Measurements from ENCODE around the gene SHISA6. TPM values are rescaled to one million over a fixed set of nuclear protein-coding genes. Genes with fewer than 3 reads are reported as not detected.

SHISA6 gene
- total and polyA plus RNA-seq, 4 donors, result not detected

DNA sequence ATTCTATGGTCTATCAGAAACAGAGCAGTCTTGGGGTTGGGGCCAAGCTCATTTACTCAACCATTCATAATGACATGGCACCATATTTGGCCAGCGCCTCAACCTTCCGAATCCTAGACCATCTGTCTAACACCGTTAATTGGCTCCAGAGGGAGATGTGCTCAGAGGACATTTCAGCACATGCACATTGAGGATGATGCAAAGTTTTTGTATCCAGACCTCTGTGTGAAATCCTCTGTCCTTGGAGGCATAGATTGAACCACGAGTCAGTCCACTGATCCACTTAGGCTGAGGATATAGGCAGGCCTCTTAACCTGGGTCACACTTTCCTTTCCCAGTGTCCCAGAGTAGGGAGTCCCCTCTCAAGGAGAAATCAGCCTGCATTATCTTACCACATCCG lies 85.5 kb downstream of the SHISA6 start:
- no peak for DNase-seq (ENCODE audit: low spot score)
- no peak overlapping the region for H3K4me3 ChIP-seq (ENCODE audit: low read depth in 1 of 3, low read length in 3 of 3)
- WGBS, result 90% methylated on average over 5 of the region's 5 CpGs
- peaks cover 0 to 6% (median 3%) of the 10 kb centered on the region in 4 donors for H3K27me3 ChIP-seq (ENCODE audit: control insufficient read depth in 4 of 4, insufficient read depth in 4 of 4, low read length in 3 of 4)
- H3K4me1 ChIP-seq (ENCODE audit: control insufficient read depth in 4 of 4, insufficient read depth in 4 of 4, low read length in 3 of 4), result no peaks in the 10 kb centered on the region
- H3K27ac ChIP-seq (ENCODE audit: low read depth in 1 of 2, low read length in 2 of 2), result no peak overlapping the region
- no peaks in the 10 kb centered on the region for H3K36me3 ChIP-seq (ENCODE audit: control insufficient read depth in 4 of 4, insufficient read depth in 3 of 4, low read depth in 1 of 4, low read length in 3 of 4)
- no peak for TF ChIP-seq TAF1 (conservative IDR thresholded peaks at IDR 0.05)
- H3K9me3 ChIP-seq (ENCODE audit: control insufficient read depth in 4 of 4, low read length in 3 of 4), result peaks cover 0 to 5% (median 0%) of the 10 kb centered on the region in 4 donors
- H3K9ac ChIP-seq (ENCODE audit: low read depth in 1 of 2, low read length in 2 of 2), result no peak overlapping the region

DNA sequence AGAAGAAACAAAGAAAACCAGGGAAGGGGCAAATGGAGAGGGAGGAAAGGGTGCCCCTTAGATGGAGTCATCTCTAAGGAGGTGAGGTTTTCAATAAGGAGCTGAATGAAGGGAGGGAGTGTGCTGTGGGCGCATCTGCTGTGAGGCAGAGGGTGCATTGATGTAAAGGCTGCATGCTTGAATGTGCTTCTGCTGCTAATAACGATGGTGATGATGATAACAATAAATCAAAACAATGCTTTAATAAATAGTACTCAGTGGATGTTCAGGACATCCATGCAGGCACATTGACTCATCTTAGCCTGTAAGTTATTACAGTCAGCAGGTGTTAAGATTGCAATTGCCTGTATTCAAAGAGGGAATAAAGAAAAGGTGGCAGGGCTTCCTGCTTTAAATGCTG lies 87.8 kb downstream of the SHISA6 start:
- no peak for TF ChIP-seq JUND (IDR thresholded peaks at IDR 0.05)
- TF ChIP-seq, protein P1, sequence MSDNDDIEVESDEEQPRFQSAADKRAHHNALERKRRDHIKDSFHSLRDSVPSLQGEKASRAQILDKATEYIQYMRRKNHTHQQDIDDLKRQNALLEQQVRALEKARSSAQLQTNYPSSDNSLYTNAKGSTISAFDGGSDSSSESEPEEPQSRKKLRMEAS (IDR thresholded peaks at IDR 0.05), result no peak
- TF ChIP-seq, protein P2, sequence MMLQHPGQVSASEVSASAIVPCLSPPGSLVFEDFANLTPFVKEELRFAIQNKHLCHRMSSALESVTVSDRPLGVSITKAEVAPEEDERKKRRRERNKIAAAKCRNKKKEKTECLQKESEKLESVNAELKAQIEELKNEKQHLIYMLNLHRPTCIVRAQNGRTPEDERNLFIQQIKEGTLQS (IDR thresholded peaks at IDR 0.05), result no peak
- TF ChIP-seq, protein P3, sequence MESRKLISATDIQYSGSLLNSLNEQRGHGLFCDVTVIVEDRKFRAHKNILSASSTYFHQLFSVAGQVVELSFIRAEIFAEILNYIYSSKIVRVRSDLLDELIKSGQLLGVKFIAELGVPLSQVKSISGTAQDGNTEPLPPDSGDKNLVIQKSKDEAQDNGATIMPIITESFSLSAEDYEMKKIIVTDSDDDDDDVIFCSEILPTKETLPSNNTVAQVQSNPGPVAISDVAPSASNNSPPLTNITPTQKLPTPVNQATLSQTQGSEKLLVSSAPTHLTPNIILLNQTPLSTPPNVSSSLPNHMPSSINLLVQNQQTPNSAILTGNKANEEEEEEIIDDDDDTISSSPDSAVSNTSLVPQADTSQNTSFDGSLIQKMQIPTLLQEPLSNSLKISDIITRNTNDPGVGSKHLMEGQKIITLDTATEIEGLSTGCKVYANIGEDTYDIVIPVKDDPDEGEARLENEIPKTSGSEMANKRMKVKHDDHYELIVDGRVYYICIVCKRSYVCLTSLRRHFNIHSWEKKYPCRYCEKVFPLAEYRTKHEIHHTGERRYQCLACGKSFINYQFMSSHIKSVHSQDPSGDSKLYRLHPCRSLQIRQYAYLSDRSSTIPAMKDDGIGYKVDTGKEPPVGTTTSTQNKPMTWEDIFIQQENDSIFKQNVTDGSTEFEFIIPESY (IDR thresholded peaks at IDR 0.05), result no peak
- no peak for TF ChIP-seq FOXA2 (IDR thresholded peaks at IDR 0.05)
- TF ChIP-seq YY1 (IDR thresholded peaks at IDR 0.05), result no peak
- TF ChIP-seq, protein P4, sequence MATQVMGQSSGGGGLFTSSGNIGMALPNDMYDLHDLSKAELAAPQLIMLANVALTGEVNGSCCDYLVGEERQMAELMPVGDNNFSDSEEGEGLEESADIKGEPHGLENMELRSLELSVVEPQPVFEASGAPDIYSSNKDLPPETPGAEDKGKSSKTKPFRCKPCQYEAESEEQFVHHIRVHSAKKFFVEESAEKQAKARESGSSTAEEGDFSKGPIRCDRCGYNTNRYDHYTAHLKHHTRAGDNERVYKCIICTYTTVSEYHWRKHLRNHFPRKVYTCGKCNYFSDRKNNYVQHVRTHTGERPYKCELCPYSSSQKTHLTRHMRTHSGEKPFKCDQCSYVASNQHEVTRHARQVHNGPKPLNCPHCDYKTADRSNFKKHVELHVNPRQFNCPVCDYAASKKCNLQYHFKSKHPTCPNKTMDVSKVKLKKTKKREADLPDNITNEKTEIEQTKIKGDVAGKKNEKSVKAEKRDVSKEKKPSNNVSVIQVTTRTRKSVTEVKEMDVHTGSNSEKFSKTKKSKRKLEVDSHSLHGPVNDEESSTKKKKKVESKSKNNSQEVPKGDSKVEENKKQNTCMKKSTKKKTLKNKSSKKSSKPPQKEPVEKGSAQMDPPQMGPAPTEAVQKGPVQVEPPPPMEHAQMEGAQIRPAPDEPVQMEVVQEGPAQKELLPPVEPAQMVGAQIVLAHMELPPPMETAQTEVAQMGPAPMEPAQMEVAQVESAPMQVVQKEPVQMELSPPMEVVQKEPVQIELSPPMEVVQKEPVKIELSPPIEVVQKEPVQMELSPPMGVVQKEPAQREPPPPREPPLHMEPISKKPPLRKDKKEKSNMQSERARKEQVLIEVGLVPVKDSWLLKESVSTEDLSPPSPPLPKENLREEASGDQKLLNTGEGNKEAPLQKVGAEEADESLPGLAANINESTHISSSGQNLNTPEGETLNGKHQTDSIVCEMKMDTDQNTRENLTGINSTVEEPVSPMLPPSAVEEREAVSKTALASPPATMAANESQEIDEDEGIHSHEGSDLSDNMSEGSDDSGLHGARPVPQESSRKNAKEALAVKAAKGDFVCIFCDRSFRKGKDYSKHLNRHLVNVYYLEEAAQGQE (IDR thresholded peaks at IDR 0.05), result no peak
- TF ChIP-seq RAD21 (IDR thresholded peaks at IDR 0.05), result no peak
- no peak for TF ChIP-seq EGR1 (IDR thresholded peaks at IDR 0.05; ENCODE audit: low read depth in 2 of 2)
- TF ChIP-seq RXRA (IDR thresholded peaks at IDR 0.05), result no peak
- TF ChIP-seq NR2F2 (IDR thresholded peaks at IDR 0.05), result no peak
- no peak for TF ChIP-seq HNF4A (conservative IDR thresholded peaks at IDR 0.05)
- no peak for TF ChIP-seq SP1 (IDR thresholded peaks at IDR 0.05)
- TF ChIP-seq, protein P5, sequence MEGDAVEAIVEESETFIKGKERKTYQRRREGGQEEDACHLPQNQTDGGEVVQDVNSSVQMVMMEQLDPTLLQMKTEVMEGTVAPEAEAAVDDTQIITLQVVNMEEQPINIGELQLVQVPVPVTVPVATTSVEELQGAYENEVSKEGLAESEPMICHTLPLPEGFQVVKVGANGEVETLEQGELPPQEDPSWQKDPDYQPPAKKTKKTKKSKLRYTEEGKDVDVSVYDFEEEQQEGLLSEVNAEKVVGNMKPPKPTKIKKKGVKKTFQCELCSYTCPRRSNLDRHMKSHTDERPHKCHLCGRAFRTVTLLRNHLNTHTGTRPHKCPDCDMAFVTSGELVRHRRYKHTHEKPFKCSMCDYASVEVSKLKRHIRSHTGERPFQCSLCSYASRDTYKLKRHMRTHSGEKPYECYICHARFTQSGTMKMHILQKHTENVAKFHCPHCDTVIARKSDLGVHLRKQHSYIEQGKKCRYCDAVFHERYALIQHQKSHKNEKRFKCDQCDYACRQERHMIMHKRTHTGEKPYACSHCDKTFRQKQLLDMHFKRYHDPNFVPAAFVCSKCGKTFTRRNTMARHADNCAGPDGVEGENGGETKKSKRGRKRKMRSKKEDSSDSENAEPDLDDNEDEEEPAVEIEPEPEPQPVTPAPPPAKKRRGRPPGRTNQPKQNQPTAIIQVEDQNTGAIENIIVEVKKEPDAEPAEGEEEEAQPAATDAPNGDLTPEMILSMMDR (IDR thresholded peaks at IDR 0.05; ENCODE audit: low read depth, low read length, missing input control), result no peak
- TF ChIP-seq FOXA1 (IDR thresholded peaks at IDR 0.05), result no peak
- no peak for TF ChIP-seq HNF4G (IDR thresholded peaks at IDR 0.05)
- no peaks in the 10 kb centered on the region for H3K9me3 ChIP-seq (ENCODE audit: control insufficient read depth in 4 of 4, low read length in 3 of 4)
- H3K4me1 ChIP-seq (ENCODE audit: control insufficient read depth in 4 of 4, insufficient read depth in 4 of 4, low read length in 3 of 4), result no peaks in the 10 kb centered on the region
- H3K4me3 ChIP-seq (ENCODE audit: low read depth in 1 of 3, low read length in 3 of 3), result no peak overlapping the region
- no peak overlapping the region for H3K27ac ChIP-seq (ENCODE audit: low read depth in 1 of 2, low read length in 2 of 2)
- H3K27me3 ChIP-seq (ENCODE audit: control insufficient read depth in 4 of 4, insufficient read depth in 4 of 4, low read length in 3 of 4), result peaks cover 0 to 6% (median 3%) of the 10 kb centered on the region in 4 donors
- H3K36me3 ChIP-seq (ENCODE audit: control insufficient read depth in 4 of 4, insufficient read depth in 3 of 4, low read depth in 1 of 4, low read length in 3 of 4), result no peaks in the 10 kb centered on the region
- DNase-seq (ENCODE audit: low spot score), result no peak
- no peak overlapping the region for H3K9ac ChIP-seq (ENCODE audit: low read depth in 1 of 2, low read length in 2 of 2)
- WGBS, result 61% methylated on average over 2 of the region's 2 CpGs

Measured in liver (tissue), 9 donors.